HG03039 (cell line): ENCODE results near the gene GPRIN1.
A peak's percentile ranks its signal among the peaks of the same experiment; 100 is the strongest.

Source experiments
- ATAC-seq: cut with Tn5 transposase; IDR thresholded peaks from one replicate; pipeline ENCODE4 v1.9.1; 2021; ENCODE audit warnings: mild to moderate bottlenecking, moderate library complexity; ENCODE audit not compliant: unreplicated experiment

GPRIN1 gene

GRCh38 chr5:176609724-176610434 lies at the start of gene GPRIN1:
TSS of gene GPRIN1 (minus strand) at chr5:176610156. CDS start at chr5:176599834, 10,322 bp downstream.
- ATAC-seq = peak; percentile 56

GRCh38 chr5:176659512-176659839 lies 49.5 kb upstream of the GPRIN1 start:
- no peak for ATAC-seq

- ATAC-seq = no peak
Measured at GRCh38 chr5:176658817-176659511, 49.0 kb upstream of the GPRIN1 start.

- peak; percentile 36 for ATAC-seq
Measured at GRCh38 chr5:176658007-176658599, 48.1 kb upstream of the GPRIN1 start.

- no peak for ATAC-seq
Measured at GRCh38 chr5:176656467-176656990, 46.6 kb upstream of the GPRIN1 start.

- no peak for ATAC-seq
Measured at GRCh38 chr5:176654856-176655255, 44.9 kb upstream of the GPRIN1 start.

GRCh38 chr5:176653401-176654385 lies 43.7 kb upstream of the GPRIN1 start:
- ATAC-seq = no peak

GRCh38 chr5:176652136-176652535 lies 42.2 kb upstream of the GPRIN1 start:
- no peak for ATAC-seq

- no peak for ATAC-seq
Measured at GRCh38 chr5:176651472-176651980, 41.6 kb upstream of the GPRIN1 start.

GRCh38 chr5:176650354-176650884 lies 40.5 kb upstream of the GPRIN1 start:
- ATAC-seq = no peak

- ATAC-seq = no peak
Measured at GRCh38 chr5:176648474-176649194, 38.7 kb upstream of the GPRIN1 start.

GRCh38 chr5:176647843-176648473 lies 38.0 kb upstream of the GPRIN1 start:
- ATAC-seq = no peak

GRCh38 chr5:176647030-176647842 lies 37.3 kb upstream of the GPRIN1 start, which contains the start of gene TSPAN17:
TSS of gene TSPAN17 (plus strand) at chr5:176647484. CDS start at chr5:176647616, 132 bp downstream.
- peak; percentile 88 for ATAC-seq

GRCh38 chr5:176646707-176647029 lies 36.7 kb upstream of the GPRIN1 start:
- ATAC-seq = peak; percentile 13

GRCh38 chr5:176646049-176646706 lies 36.2 kb upstream of the GPRIN1 start:
- ATAC-seq = no peak

GRCh38 chr5:176644878-176645670 lies 35.1 kb upstream of the GPRIN1 start:
- ATAC-seq = no peak

- no peak for ATAC-seq
Measured at GRCh38 chr5:176644294-176644693, 34.3 kb upstream of the GPRIN1 start.
